GM18870 (cell line): Measurements from ENCODE around the gene MRPL53.
A peak's percentile ranks its signal among the peaks of the same experiment; 100 is the strongest.
"Not testable (repeated sequence)": the region's sequence is repeated elsewhere in the genome, so short reads cannot be mapped to it uniquely, and the experiment has no call there.

Experiments
- ATAC-seq: cut with Tn5 transposase; IDR thresholded peaks from one replicate; pipeline ENCODE4 v1.9.1; 2021; ENCODE audit warnings: moderate library complexity; ENCODE audit not compliant: unreplicated experiment

The MRPL53 gene

GRCh38 chr2:74482801-74483674 is 10.6 kb upstream of the MRPL53 start, which contains the start of the genes CCDC142 and TTC31:
CCDC142 (minus strand) TSS chr2:74482998; CDS start chr2:74482837, 161 bp downstream.
TTC31 (plus strand) TSS chr2:74483081; CDS start chr2:74483096, 15 bp downstream.
- ATAC-seq, result peak; percentile 91

- ATAC-seq, result peak; percentile 33
Observed at GRCh38 chr2:74481961-74482800, 9.7 kb upstream of the MRPL53 start.

- no peak for ATAC-seq
Observed at GRCh38 chr2:74481431-74481830, 9.0 kb upstream of the MRPL53 start.

- ATAC-seq, result no peak
Observed at GRCh38 chr2:74474899-74475298, 2.4 kb upstream of the MRPL53 start.

GRCh38 chr2:74474481-74474880 is 2.0 kb upstream of the MRPL53 start:
- no peak for ATAC-seq

- ATAC-seq, result no peak
Observed at GRCh38 chr2:74472945-74473258, 422 bp upstream of the MRPL53 start.

GRCh38 chr2:74471332-74472065 is 981 bp downstream of the MRPL53 start:
- no peak for ATAC-seq

- ATAC-seq, result not testable (repeated sequence)
Observed at GRCh38 chr2:74470742-74471141, 1.7 kb downstream of the MRPL53 start.

GRCh38 chr2:74464406-74464805 is 8.1 kb downstream of the MRPL53 start:
- ATAC-seq, result no peak

- ATAC-seq, result no peak
Observed at GRCh38 chr2:74462786-74463105, 9.7 kb downstream of the MRPL53 start.

GRCh38 chr2:74462054-74462785 is 10.3 kb downstream of the MRPL53 start:
- no peak for ATAC-seq

- ATAC-seq, result no peak
Observed at GRCh38 chr2:74461187-74462053, 11.1 kb downstream of the MRPL53 start.

- ATAC-seq, result not testable (repeated sequence)
Observed at GRCh38 chr2:74460187-74460586, 12.3 kb downstream of the MRPL53 start.

GRCh38 chr2:74459503-74460118 is 12.9 kb downstream of the MRPL53 start:
- not testable (repeated sequence) for ATAC-seq

- no peak for ATAC-seq
Observed at GRCh38 chr2:74458938-74459363, 13.5 kb downstream of the MRPL53 start.

- peak; percentile 89 for ATAC-seq
Observed at GRCh38 chr2:74458132-74458937, 14.1 kb downstream of the MRPL53 start, which contains the start of gene WBP1. WBP1 (plus strand) TSS chr2:74458438; CDS start chr2:74458603, 165 bp downstream.

GRCh38 chr2:74457549-74458131 is 14.8 kb downstream of the MRPL53 start:
- ATAC-seq, result peak; percentile 16

- ATAC-seq, result no peak
Observed at GRCh38 chr2:74457129-74457548, 15.3 kb downstream of the MRPL53 start.
